SU-DHL-6 (cell line): Measurements from ENCODE around the gene FXYD4.

ENCODE experiments used
- CTCF ChIP-seq: fragments of 200-600 bp; sonication (generic); IDR thresholded peaks from one replicate; pipeline ENCODE4 v1.5.1; 2017; ENCODE audit warnings: antibody characterized with exemption, mild to moderate bottlenecking, low read length, moderate library complexity; ENCODE audit not compliant: insufficient read depth, poor library complexity, severe bottlenecking
- EZH2phosphoT487 ChIP-seq: fragments of 200-600 bp; sonication (generic), shearing (Covaris generic); conservative IDR thresholded peaks from 2 replicates; pipeline ENCODE4 v1.6.1; 2018; ENCODE audit warnings: mild to moderate bottlenecking, antibody characterized with exemption, low read length, moderate library complexity, mixed read lengths

- TF ChIP-seq EZH2phosphoT487 (no peak), CTCF (no peak)
Measured at GRCh38 chr10:43398939-43399319, 27.5 kb downstream of the FXYD4 start.
